ENCODE results near the gene GAS2L2. TPM values are rescaled to one million over a fixed set of nuclear protein-coding genes. Genes with fewer than 3 reads are reported as not detected.
A peak's percentile ranks its signal among the peaks of the same experiment; 100 is the strongest.

GAS2L2 gene
- total RNA-seq, 1 donor from 2014 or later: 0.22 TPM

DNA sequence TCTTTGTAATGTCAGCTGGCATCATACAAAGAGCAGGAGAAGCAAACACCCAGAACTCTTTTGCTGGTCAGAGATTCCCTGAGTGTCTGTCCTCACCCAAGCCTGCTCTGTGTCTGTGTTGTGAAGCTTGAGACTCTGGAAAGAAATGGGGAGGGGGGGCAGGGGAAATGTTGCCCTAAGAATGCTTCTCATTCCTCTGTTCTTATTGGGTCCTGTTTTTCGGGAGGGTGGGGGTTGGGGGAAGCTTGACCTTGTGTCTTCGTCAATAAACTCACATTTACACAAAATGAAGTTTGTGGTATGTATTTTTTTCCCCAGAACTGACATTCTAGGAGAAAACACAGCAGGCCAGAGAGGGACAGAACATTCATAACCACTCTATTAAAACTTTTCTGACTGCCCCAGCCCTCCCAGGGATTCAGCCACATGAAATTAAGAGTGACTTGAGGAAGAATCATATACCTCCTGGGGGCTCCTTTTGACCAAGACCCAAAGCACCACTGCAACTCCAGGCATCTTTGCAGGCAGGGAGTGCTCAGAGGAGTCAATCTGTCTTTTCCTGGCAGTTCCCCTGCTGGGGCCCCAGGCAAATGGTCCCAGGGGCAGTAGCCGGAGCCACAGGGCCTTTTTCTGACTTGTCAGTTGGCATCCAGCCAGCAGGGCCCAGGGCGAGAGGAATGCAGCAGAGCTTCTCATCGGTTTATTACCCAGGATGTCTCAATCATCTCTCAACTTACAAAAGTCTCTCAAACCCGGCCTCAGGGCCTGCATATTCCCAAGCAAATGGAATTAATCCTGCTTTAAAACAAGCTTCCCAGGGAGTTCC lies 26.7 kb downstream of the GAS2L2 start:
- Mint-ChIP-seq H3K4me3 (peak overlapping the region; percentile 67), H3K9me3 (no peaks in the 10 kb centered on the region), H3K36me3 (peaks cover 15% of the 10 kb centered on the region), H3K27ac (peak overlapping the region; percentile 21), H3K4me1 (ENCODE audit: unreplicated experiment) (peaks cover 54% of the 10 kb centered on the region), H3K27me3 (peaks cover 10% of the 10 kb centered on the region)
- DNase-seq (ENCODE audit: extremely low spot score, unreplicated experiment): peak; percentile 86
- TF ChIP-seq CTCF (conservative IDR thresholded peaks at IDR 0.05): no peak

DNA sequence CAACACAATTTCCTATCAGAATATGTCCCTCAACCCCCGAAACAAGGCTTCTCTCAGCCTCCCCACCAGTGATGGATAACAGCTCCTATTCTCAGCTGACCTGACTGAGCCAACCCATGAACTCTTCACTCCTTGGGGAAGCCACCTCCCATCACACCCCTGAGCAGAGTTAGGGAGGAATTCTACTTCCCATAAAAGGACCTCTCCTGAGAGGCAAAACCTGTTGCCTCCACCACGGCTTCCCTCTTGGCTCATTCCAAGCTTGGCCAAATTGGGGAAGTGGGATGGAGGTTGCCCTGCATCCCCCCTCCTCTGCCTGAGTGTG lies 27.3 kb downstream of the GAS2L2 start:
- peaks cover 5% of the 10 kb centered on the region for H3K27me3 Mint-ChIP-seq
- H3K27ac Mint-ChIP-seq: peak overlapping the region; percentile 11
- peaks cover 17% of the 10 kb centered on the region for H3K36me3 Mint-ChIP-seq
- peaks cover 49% of the 10 kb centered on the region for H3K4me1 Mint-ChIP-seq (ENCODE audit: unreplicated experiment)
- peak overlapping the region; percentile 67 for H3K4me3 Mint-ChIP-seq
- no peak for DNase-seq (ENCODE audit: extremely low spot score, unreplicated experiment)
- no peak for TF ChIP-seq CTCF (conservative IDR thresholded peaks at IDR 0.05)
- no peaks in the 10 kb centered on the region for H3K9me3 Mint-ChIP-seq

GRCh38 chr17:35725058-35725457 lies 28.0 kb downstream of the GAS2L2 start:
- Mint-ChIP-seq H3K36me3 (peaks cover 21% of the 10 kb centered on the region), H3K4me1 (ENCODE audit: unreplicated experiment) (peaks cover 44% of the 10 kb centered on the region)

DNA sequence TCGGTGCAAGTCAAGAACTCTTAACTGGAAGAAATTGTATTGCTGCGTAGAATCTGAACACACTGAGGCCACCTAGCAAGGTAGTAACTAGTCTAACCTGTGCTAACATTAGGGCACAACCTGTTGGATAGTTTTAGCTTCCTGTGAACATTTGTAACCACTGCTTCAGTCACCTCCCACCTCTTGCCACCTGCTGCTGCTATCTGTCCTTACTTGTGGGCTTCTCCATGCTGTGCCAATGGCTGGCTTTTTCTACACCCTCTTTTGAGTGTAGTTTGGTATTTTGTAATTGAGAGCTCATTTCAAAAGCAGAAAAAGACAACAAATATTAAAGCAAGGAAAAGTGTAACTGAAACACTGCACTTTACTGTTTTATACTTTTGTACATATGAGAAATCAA lies 29.3 kb downstream of the GAS2L2 start:
- no peak for TF ChIP-seq CTCF (conservative IDR thresholded peaks at IDR 0.05)
- Mint-ChIP-seq H3K4me1 (ENCODE audit: unreplicated experiment) (peaks cover 35% of the 10 kb centered on the region), H3K9me3 (no peaks in the 10 kb centered on the region), H3K36me3 (peaks cover 28% of the 10 kb centered on the region), H3K27ac (no peak overlapping the region), H3K27me3 (no peaks in the 10 kb centered on the region), H3K4me3 (no peak overlapping the region)
- DNase-seq (ENCODE audit: extremely low spot score, unreplicated experiment): no peak

More at GRCh38 chr17:35725058-35725457, 28.0 kb downstream of the GAS2L2 start:
- no peak overlapping the region for H3K4me3 Mint-ChIP-seq
- H3K9me3 Mint-ChIP-seq: no peaks in the 10 kb centered on the region
- no peaks in the 10 kb centered on the region for H3K27me3 Mint-ChIP-seq
- no peak for DNase-seq (ENCODE audit: extremely low spot score, unreplicated experiment)
- no peak for TF ChIP-seq CTCF (conservative IDR thresholded peaks at IDR 0.05)
- no peak overlapping the region for H3K27ac Mint-ChIP-seq

DNA sequence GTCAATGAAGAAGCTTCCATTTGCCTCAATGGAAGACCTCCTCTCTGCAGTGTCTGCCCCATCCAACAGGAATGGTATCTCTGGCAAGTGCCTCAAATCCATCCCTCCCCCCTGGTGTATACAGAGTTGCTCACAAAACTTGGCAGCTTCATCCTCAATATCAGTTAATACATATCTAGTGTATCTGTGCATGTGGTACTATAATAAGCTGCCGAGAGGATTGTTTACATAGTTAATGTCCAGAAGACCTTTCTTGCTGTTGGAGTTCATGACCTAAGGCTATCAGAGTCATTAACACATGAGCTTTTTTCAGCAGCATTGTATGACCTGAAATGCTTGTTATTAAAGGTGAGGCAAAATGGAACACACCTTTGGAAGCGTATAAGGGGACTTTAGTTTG lies 35.6 kb downstream of the GAS2L2 start:
- TF ChIP-seq CTCF (conservative IDR thresholded peaks at IDR 0.05): no peak
- Mint-ChIP-seq H3K27me3 (no peaks in the 10 kb centered on the region), H3K36me3 (peaks cover 23% of the 10 kb centered on the region), H3K9me3 (no peaks in the 10 kb centered on the region), H3K27ac (no peak overlapping the region), H3K4me3 (no peak overlapping the region), H3K4me1 (ENCODE audit: unreplicated experiment) (peaks cover 13% of the 10 kb centered on the region)
- DNase-seq (ENCODE audit: extremely low spot score, unreplicated experiment): no peak

All from type B pancreatic cell (in vitro differentiated cells).